Measurements from ENCODE around the gene TM9SF4. TPM values are rescaled to one million over a fixed set of nuclear protein-coding genes. Genes with fewer than 3 reads are reported as not detected.

Gene TM9SF4
- total RNA-seq, 1 experiment from 2014 or later: 67.8 TPM

GRCh38 chr20:32205110-32205842 lies 95.8 kb downstream of the TM9SF4 start:
- H3K9me2 ChIP-seq (ENCODE audit: insufficient read depth): no peaks in the 10 kb centered on the region
- peak in 1 of 2 experiments; percentile 10 for DNase-seq
- H3F3A ChIP-seq (ENCODE audit: insufficient read depth, low read depth): peaks cover 15% of the 10 kb centered on the region; the same call in 1 of the 2 replicates
- no peaks in the 10 kb centered on the region for H3K9me3 ChIP-seq (ENCODE audit: insufficient read depth, low read depth)
- CTCF ChIA-PET: interaction anchor here (0.5 kb wide), 1 partner anchor 572 kb away, joined by 6 read pairs; no protein-coding TSS in a partner anchor
- peaks cover 37% of the 10 kb centered on the region for H4K20me1 ChIP-seq (ENCODE audit: insufficient read depth)
- BruUV-seq (replicated peaks): no TSS peak
- H3K27ac ChIP-seq: peak overlapping the region; percentile 23
- peak overlapping the region; percentile 99 for H3K4me2 ChIP-seq
- peaks cover 41% of the 10 kb centered on the region for H3K4me1 ChIP-seq (replicated peaks; ENCODE audit: insufficient read depth)
- H2AFZ ChIP-seq: no peak overlapping the region
- H3K4me3 ChIP-seq: no peak overlapping the region
- H3K36me3 ChIP-seq (ENCODE audit: low read depth): peaks cover 11% of the 10 kb centered on the region
- H3K79me2 ChIP-seq (ENCODE audit: low read depth): peaks cover 79% of the 10 kb centered on the region
- no peaks in the 10 kb centered on the region for H3K27me3 ChIP-seq (ENCODE audit: insufficient read depth, low read depth)
- intact Hi-C loops (cut with micrococcal nuclease; ENCODE audit: unreplicated experiment): loop anchor here (5.0 kb wide), 2 partner anchors 72 to 127 kb away; partner anchors contain the start of gene KIF3B
- TF ChIP-seq EZH2 (IDR thresholded peaks at IDR 0.05; ENCODE audit: low read depth): no peak
- TF ChIP-seq, protein P1, sequence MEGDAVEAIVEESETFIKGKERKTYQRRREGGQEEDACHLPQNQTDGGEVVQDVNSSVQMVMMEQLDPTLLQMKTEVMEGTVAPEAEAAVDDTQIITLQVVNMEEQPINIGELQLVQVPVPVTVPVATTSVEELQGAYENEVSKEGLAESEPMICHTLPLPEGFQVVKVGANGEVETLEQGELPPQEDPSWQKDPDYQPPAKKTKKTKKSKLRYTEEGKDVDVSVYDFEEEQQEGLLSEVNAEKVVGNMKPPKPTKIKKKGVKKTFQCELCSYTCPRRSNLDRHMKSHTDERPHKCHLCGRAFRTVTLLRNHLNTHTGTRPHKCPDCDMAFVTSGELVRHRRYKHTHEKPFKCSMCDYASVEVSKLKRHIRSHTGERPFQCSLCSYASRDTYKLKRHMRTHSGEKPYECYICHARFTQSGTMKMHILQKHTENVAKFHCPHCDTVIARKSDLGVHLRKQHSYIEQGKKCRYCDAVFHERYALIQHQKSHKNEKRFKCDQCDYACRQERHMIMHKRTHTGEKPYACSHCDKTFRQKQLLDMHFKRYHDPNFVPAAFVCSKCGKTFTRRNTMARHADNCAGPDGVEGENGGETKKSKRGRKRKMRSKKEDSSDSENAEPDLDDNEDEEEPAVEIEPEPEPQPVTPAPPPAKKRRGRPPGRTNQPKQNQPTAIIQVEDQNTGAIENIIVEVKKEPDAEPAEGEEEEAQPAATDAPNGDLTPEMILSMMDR (conservative IDR thresholded peaks at IDR 0.05): no peak
- POLR2A ChIA-PET (ENCODE audit: unreplicated experiment): interaction anchor here (0.7 kb wide), 1 partner anchor 237 kb away, joined by 3 read pairs; no protein-coding TSS in a partner anchor

DNA sequence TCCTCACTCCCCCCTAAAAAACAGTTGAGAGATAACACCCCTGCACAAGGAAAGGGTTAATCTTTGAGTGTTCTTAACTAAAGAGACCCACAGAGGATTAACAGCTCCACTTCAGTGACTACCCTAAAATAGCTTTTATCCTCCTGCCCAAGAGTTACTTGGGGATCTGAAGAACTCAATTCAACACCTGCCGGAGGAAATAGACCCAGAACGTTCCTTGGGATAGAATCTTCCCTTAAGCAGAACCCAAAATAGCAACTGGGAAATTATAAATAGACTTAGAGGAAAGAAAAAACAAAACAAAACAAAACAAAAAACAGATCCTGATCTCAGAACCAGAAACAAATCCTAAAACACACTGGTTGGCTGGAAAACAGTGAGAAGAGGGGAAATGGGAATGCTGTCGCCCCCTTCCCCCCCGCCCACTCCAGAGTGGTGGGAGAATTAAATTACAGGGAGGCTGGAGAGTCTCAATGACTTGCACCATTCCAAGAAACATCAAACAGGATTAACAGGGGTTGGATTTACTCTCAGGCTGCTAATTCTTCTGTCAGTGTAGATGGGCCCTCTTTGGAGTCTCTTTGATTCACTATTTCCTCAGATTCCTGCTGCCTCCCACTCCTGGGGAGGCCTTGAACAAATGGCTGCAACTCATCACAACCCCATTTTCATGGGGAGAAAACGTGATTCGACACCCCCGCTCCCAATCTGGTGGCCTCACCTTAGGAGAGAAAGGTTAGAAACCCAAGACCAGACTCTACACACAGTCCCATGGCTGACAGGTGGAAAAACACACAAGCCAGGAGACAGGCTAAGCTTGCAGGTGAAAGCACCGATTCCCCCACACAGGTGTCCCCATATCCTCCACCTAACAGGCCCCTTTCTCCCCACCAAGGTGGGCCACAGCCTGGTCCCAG lies 96.6 kb downstream of the TM9SF4 start:
- Histone ChIP-seq H2AFZ (peak overlapping the region; percentile 94; the same call in 1 of the 2 replicates), H3K27ac (no peak overlapping the region; the same call in 1 of the 2 replicates), H3K9me3 (ENCODE audit: insufficient read depth, low read depth) (no peaks in the 10 kb centered on the region), H3K36me3 (ENCODE audit: low read depth) (peaks cover 14% of the 10 kb centered on the region), H3K27me3 (ENCODE audit: insufficient read depth, low read depth) (no peaks in the 10 kb centered on the region), H3K9me2 (ENCODE audit: insufficient read depth) (no peaks in the 10 kb centered on the region), H3K4me2 (peak overlapping the region; percentile 99), H3K4me1 (replicated peaks; ENCODE audit: insufficient read depth) (peaks cover 41% of the 10 kb centered on the region), H3K4me3 (peak overlapping the region; percentile 95), H4K20me1 (ENCODE audit: insufficient read depth) (peaks cover 33% of the 10 kb centered on the region), H3K79me2 (ENCODE audit: low read depth) (peaks cover 76% of the 10 kb centered on the region), H3F3A (ENCODE audit: insufficient read depth, low read depth) (peaks cover 15% of the 10 kb centered on the region; the same call in 1 of the 2 replicates)
- ChIA-PET CTCF (no interaction called here), POLR2A (ENCODE audit: unreplicated experiment) (interaction anchor here (0.7 kb wide), 1 partner anchor 236 kb away, joined by 3 read pairs; no protein-coding TSS in a partner anchor)
- intact Hi-C loops (cut with micrococcal nuclease; ENCODE audit: unreplicated experiment): loop anchor here (2.0 to 5.0 kb wide), 3 partner anchors 71 to 153 kb away; partner anchors contain the start of genes ASXL1 and KIF3B
- BruUV-seq (replicated peaks): TSS peak; percentile 40
- peak in 1 of 2 experiments; percentile 18 for DNase-seq
- TF ChIP-seq, protein P1 (conservative IDR thresholded peaks at IDR 0.05): no peak
- TF ChIP-seq EZH2 (IDR thresholded peaks at IDR 0.05; ENCODE audit: low read depth): no peak
